GM21786 (cell line): ENCODE data around the gene RNASEH2B.

Experiments used
- ATAC-seq: cut with Tn5 transposase; IDR thresholded peaks from one replicate; pipeline ENCODE4 v1.9.1; 2021; ENCODE audit not compliant: unreplicated experiment

The RNASEH2B gene

DNA sequence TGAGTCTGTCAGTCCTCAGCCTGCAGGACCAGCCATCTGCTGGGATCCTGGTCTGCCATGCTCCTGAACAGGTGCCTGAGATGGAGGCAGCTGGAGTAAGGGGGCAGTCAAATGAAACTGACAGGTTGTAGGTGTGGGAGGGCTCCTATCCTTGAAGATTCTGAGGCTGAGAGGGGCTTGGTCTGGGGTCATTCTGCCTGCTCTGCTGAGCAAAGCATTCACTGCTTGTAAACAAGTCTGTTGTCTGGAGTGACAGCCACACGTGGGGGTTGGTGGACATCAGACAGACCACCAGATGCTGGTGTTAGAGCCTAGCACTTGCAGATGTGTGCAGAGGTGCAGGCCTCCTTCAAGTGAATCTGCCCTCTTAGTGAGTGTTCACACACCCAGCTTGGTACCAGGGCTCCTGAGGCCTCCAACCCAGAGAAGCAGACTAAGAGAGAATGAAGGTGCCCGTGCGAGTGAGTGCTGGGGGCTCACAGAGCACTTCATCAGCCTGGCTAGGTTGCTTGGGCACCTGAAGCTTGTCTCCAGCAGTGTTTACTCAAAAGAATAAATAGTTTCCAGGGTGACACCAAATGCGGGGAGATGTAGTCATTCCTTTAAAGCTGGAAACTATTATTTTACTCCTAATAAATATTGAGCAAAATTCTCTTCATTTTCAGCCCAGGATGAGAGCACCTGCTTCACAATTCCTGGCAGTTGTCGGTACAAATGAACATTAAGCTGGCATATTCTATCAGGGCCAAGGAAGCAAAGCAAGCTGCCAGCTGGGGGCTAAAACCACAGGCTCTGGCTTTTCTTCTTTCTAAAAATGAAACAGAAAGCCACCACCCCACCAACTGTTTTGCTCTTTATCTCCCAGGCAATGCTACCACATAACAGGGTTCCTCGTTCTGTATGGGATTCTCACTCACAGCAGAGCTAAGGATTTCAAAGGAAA, 82.3 kb downstream of the RNASEH2B start:
- ATAC-seq = peak; percentile 89

- ATAC-seq = no peak
Observed at GRCh38 chr13:50993371-50993770, 83.8 kb downstream of the RNASEH2B start.

- ATAC-seq = no peak
Observed at GRCh38 chr13:50993934-50994333, 84.3 kb downstream of the RNASEH2B start.

DNA sequence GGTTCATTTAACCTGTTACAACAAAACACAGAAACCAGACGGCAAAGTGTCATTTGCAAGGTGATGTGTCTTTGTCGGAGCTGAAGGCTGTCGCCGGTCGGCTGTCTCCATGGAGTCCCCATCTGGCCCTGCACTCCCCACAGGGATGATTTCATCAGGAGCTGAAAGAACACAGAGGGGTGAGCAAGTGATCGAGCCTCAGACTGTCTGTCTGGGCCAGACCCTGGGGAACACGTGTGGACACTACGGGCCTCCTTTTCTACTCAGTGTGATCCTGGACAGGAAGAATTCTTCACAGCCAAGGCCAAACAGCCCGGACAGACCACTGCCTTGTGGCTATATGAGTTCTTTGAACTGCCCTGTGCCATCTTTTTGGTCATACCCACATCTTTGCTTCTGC, 85.1 kb downstream of the RNASEH2B start:
- no peak for ATAC-seq

- no peak for ATAC-seq
Observed at GRCh38 chr13:50995854-50996253, 86.3 kb downstream of the RNASEH2B start.

DNA sequence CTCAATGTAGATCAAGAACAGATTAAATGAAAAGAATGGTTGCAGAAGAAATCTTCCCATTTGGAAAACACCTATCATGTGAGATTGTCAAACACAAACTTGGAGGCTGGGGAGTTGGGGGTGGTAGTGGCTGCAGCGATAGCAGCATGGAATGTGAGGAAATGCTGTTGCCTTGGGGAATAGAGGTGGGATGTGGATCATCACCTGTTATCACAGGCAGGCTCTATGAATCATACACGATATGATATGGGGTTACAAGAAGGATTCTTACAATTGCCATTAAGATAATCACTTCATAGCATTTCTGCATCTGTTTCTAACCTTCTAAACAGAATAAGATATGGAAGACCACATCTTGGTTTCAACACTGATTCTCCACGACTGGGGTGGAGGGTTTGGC, 88.7 kb downstream of the RNASEH2B start:
- ATAC-seq = no peak

DNA sequence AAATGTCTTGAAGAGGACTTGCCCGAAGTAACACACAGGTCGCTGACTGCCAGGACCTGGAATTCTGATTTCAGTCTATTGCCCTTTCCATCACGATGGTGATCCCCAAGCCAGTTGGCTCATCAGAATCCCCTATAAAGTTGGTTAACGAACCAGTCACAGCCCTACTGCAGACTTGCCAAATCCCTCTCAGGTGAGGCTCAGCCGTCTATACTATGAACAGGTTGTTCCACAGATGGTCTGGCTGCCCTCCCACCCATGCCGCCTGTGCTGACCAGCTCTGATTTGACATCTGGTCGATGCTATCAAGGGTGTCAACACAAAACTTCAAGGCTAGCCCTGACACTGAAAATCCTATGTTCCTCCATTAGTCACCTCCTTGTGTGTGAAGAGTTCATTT, 90.0 kb downstream of the RNASEH2B start:
- ATAC-seq = no peak

GRCh38 chr13:51000061-51000460, 90.5 kb downstream of the RNASEH2B start:
- no peak for ATAC-seq

GRCh38 chr13:51000571-51001260, 91.1 kb downstream of the RNASEH2B start:
- ATAC-seq = no peak

- ATAC-seq = no peak
Observed at GRCh38 chr13:51001335-51001734, 91.7 kb downstream of the RNASEH2B start.

DNA sequence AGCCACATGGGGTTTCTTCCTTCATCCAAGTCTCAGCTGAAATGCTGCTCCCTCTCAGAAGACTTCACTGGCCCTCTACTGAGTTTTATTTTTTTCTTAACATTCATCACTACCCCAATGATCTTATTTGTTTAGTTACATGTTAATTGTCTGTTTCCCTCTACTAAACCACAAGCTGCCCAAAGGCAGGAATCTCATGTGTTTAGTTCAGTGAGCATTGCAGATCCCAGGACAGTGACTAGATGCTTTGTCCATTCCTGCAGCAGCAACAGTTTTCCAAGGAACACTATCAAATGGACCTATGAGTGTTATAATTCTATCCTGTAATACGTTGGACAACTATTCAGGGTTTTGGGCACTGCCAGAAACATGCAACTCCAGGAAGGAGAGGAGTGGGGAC, 93.1 kb downstream of the RNASEH2B start:
- no peak for ATAC-seq

GRCh38 chr13:51003642-51004041, 94.1 kb downstream of the RNASEH2B start:
- ATAC-seq = no peak

GRCh38 chr13:51004111-51004865, 94.7 kb downstream of the RNASEH2B start:
- ATAC-seq = no peak

- no peak for ATAC-seq
Observed at GRCh38 chr13:51004918-51005460, 95.4 kb downstream of the RNASEH2B start.

- ATAC-seq = no peak
Observed at GRCh38 chr13:51005566-51005965, 96.0 kb downstream of the RNASEH2B start.
